Activated CD4-positive, alpha-beta T cell treated with anti-CD3 and anti-CD28 coated beads, Interleukin-10, Interleukin-2, amounts not matched to agents 100 ng/mL and 50 ng/mL, durations not matched to agents 16 hours and 8 hours (primary cell): ENCODE results near the gene ZNF417.
"Not testable (repeated sequence)": the region's sequence is repeated elsewhere in the genome, so short reads cannot be mapped to it uniquely, and the experiment has no call there.

Source experiments
- DNase-seq: peaks from one replicate; pipeline ENCODE4 v3.0.0-alpha.2; 2020

The ZNF417 gene

DNA sequence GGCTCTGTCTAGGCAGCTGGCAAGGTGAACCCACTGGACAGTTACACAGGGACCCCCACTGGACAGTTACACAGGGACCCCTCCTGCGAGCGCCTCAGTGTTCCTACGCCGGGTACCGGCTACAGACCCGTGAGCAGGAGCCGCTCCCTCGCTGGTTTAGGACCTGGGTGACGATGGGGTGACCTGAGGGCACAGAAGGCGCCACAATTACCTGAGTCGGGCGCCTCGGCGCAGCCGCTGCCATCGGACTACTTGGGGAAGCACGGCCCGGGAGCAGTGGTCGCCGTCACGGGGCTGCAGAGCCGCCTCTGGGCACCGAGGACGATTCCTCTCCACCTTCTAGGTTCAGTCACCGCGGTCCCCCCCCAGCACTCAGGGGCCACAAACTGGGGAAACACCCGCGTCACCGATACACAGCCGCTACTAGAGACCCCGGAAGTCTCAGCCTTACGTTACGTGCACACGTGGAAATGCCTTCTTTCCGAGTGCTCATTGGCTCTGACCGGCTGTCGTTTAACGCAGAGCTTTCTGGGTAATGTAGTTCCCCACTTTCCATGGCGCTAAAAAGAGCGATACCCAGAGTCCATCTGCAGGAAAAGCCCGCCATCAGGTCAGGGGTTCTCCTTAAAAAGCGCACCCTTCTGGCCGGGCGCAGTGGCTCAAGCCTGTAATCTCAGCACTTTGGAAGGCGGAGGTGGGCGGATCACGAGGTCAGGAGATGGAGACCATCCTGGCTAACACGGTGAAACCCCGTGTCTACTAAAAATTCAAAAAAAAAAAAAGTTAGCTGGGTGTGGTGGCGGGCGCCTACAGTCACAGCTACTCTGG, at the start of gene ZNF417:
Gene ZNF417, minus strand, starts transcription at position 425 of the 828 bp plus-strand sequence. Its CDS starts 181 bp downstream, at position 244.
- DNase-seq: peak; percentile 94

DNA sequence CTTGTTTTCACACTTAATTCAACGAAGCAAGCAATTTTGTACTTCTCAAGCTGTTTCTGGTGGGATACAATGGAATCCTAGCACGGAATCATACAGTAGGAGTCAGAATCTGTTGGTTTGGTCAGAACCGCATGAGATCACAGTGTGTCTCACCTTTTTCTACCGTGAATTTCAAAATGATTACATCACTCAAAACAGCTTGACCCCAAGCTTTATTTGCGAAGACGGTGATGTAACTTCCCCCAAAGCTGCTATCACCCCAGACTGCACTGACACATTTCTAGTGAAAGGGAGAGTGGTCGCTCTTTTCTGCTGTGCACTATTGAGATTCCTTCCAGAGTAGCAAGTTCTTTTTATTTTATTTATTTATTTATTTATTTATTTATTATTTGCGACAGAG, 48.4 kb upstream of the ZNF417 start:
- no peak for DNase-seq

DNA sequence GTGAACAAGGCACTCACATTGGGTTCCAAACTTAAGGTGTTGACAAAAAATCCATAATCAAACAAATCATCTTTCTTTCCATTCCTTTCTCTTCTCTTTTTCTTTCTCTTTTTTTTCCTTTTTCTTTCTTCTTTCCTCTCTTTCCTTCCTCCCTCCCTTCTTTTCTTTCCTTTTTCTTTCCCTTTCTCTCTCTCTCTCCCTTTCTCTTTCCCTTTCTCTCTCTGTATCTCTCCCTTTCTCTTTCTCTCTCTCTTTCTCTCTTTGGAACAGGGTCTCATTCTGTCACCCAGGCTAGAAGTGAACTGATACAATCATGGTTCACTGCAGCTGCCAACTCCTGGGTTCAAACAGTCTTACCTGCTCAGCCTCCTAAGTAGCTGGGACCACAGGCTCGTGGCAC, 45.4 kb upstream of the ZNF417 start:
- no peak for DNase-seq

DNA sequence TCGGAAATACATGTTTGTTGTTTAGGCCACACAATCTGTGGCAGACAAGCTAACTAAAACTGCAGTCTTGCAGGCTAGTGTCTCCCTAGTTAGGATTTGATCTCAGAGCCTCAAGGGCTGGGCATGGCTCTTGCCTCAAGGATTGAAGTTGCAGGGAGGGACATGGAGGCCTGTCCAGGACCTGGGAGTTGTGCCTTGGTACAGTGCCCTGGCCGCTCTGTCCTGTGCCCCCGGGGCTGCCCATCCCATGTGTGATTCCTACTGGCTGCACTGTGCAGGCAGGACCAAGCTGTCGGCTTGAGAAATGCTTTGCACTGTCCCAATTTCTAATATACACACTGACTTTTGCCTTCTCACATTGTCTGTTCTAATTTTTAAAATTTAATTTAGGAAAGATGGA, 38.6 kb upstream of the ZNF417 start:
- DNase-seq: no peak

DNA sequence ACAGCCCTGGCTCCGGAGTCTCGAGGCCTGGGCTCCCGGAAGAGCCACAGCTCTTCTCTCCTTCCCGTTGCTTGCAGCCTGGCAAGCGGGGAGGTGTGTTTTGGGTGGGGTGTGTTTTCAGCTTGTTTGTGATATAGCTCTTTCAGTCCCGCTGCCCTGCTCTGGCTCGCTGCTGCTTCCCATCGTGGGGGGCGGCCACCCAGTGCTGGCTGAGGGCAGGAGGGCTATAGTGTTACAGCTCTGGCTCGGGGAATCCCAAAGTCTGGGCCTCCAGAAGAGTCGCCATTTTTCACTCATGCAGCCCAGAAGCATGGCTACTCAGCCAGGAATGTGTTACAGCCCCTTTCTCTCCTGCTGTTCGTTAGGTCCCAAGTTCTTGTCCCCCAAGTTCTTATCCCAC, 33.3 kb upstream of the ZNF417 start:
- DNase-seq: no peak

DNA sequence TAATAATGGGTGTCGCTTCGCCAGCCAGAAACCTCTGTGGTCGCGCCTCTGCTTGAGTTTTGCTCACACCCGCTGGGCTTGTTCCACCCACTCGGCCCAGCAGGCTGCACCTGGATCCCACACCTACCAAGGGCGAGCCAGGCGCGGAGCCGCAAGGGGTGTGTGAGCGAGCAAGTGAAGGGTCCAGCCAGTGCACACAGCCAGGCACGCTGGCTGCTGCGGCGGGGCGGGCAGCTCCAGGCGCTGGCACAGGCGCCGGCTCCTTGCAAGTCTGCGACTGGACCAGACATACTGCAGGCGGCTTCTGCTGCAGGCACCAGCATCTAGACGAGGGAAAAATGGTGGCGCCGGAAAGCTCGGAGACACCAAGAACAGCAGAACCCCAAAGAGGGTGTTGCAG, 32.9 kb upstream of the ZNF417 start:
- no peak for DNase-seq

DNA sequence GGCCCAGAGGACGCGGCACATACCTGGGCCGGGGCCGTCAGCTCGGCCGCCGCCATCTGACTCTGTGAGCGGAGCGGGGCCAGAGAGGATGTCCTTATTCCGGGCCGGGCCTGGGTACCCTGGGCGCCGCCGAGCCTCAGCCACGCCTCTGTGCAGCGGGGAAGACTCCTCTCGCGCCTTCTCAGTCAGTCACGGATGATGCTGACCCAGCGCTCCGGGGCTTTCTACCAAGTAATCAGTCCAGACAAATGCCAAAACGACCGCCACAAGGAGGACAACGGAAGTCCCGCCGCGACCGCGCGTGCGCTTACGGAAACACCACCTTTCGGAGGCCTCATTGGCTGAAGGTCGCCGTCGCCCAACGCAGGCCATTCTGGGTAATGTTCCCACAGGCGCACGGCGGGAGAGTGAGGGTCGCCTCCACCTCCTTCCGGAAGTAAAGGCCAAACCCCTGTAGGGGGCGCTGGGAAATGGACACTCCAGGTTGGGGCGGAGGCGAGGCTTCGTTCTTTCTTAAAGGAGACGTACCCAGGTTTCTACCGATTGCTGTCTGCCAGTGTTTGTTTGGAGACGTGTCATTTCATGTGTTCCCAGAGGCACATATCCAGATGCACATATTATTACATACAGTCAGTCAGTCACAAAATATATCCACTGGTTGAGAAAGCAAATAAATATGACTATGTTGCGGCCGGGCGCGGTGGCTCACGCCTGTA, 31.2 kb upstream of the ZNF417 start, which contains the start of gene ZNF256:
Gene ZNF256, minus strand, starts transcription at position 288 of the 716 bp plus-strand sequence. Its CDS starts 232 bp downstream, at position 56.
- peak; percentile 93 for DNase-seq

DNA sequence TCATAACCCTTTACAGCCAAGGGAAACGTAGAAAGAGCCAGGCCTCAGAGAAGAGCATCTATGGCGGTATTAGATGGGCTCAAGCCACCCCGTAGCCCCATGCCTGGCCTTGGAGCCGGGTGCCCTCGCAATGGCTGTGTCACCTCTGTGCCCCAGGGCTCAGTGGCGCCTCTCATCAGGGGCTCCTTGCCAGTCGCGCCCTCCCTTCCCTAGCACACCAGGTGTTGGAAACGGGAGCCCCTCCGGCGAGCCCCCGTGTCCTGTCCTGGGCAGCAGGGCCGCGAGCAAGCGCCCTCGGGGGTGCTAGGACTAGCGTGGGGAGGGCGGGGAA, 30.7 kb upstream of the ZNF417 start:
- DNase-seq: no peak

DNA sequence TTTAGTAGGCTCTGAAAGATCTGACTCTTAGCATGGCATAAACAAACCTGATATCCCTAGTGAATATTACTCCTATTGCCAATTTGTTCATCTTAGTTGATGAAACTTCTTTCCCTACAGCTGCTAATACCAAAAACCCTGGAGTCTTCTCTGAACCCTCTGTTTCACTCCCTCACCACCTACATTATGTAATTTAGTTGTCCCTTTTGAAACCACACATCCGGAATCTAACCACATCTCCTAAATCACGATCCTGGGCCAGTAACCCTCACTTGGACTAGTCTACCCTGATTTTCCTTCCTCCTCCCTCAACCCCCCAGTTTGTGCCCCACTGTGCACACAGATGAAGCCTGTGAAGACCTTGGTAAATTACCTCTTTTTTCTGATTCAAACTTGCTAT, 29.9 kb upstream of the ZNF417 start:
- no peak for DNase-seq

DNA sequence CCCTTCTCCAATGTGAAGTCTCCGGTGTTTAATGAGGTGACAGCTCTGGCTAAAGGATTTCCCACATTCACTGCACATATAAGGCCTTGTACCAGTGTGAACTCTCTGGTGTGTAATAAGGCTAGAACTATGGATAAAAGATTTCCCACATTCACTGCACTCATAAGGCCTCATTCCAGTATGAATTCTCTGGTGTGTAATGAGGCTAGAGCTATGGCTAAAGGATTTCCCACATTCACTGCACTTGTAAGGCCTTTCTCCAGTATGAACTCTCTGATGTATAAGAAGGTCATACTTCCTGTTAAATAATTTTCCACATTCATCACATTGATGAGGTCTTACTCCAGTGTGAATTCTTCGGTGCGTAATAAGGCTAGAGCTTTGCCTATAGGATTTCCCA, 25.2 kb upstream of the ZNF417 start:
- DNase-seq: no peak

DNA sequence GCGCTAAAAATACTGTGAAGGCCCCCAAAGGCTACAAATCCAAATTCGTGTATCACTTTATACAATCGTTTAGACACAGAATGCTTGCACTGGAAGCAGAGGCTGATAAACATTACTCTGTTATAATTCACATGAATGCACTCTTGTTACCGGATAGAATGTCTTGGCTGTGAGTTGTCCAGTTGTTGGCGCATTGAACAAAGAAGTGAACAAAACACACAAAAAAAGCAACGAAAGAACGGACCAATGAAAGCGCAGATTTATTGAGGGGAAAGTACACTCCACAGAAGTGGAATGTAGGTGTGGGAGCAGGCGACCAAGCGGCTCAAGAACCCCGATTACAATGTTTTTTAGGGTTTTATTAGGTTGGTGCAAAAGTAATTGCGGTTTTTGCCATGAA, 19.3 kb upstream of the ZNF417 start:
- DNase-seq: no peak

DNA sequence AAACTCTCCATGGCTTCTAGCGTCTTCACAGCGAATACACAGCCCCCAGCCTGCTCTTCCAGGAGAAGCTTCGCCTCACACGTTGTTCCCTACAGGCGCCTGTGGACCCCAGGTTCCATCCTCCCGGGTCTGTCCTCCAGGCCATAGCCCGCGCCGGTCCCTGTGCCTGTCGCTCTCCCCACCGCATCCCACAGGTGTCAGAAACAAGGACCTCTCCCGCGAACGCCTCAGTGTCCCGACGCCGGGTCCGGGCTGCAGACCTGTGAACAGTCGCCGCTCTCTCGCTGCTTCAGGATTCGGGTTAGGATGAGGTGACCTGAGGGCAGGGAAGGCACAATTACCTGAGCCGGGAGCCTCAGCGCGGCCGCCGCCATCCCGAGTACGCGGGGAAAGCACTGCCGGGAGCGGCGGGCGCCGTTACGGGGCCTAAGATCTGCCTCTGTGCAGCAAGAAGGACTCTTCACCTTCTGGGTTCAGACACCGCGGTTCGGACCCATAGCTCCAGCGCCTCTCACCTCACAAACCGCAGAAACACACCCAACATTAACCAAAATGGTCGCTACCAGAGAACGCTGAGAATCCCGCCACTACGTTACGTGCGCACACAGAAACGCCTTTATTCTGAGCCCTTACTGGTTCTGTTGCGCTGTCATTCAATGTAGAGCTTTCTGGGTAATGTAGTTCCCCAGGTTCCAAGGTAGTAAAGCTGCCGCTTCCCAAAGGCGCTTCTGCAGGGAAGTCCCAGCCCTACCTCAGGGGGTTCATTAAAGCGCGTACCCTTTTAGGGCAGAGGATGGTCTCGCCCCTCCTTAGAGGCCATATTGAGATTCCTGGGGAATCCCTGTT, 18.7 kb upstream of the ZNF417 start, which contains the start of gene ZNF418:
Gene ZNF418, minus strand, starts transcription at position 583 of the 846 bp plus-strand sequence. CDS start 1,580 bp downstream, outside the sequence.
- peak; percentile 55 for DNase-seq

DNA sequence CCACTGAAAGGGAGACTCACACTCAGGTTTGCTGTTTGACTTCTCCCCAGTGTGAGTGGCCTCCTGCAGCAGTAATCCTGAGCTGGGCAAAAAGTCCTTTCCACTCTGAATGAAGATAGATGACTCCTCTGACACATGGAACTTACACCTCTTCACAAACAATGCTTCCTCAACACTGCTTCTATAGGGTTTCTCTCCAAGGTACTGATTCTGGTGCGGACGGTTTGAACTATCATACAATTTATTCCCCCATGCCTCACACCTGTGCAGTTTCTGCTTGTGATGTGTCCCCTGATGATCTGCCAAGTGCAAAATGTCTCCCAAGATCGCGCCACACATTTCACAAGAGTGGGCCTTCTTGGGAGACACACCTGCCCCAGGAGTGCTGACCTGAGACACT, 11.2 kb upstream of the ZNF417 start:
- DNase-seq: no peak

DNA sequence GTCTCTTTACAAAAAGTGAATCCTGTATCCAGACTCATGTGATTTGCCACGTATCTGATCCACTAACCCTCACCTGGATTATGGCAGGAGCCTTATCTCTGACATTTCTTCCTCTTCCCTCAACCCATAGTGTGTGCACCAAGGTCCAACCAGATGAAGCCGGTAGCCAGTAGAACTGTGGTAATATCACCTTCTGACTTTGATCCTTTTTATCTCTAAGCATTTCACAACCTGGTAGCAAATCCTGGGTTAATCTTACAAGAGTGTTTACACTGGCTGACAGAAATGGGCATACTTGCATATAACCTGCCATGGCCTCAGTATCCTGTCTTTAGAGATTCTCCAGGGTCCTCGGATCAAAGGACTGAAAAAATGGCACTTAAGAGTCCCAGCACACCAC, 1.9 kb downstream of the ZNF417 start:
- no peak for DNase-seq

DNA sequence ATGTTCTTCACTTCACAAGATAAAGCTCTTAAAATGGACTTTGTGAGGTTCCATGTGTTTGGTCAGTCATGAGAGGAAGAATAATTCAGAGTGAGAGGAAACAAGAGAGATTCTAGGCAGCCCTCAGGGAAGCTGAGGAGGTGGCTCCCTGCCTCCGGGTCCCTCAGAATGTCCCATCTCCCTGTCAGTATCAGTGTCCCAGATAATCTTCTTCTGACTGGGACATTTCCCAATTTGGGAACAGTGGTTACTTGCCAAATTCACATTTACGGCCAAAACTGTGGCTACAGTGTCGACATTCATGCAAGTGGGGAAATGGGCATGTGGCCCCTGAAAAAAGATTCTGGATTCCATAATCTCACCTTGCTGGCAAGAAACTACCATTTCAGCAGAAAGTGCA, 9.0 kb downstream of the ZNF417 start:
- no peak for DNase-seq

DNA sequence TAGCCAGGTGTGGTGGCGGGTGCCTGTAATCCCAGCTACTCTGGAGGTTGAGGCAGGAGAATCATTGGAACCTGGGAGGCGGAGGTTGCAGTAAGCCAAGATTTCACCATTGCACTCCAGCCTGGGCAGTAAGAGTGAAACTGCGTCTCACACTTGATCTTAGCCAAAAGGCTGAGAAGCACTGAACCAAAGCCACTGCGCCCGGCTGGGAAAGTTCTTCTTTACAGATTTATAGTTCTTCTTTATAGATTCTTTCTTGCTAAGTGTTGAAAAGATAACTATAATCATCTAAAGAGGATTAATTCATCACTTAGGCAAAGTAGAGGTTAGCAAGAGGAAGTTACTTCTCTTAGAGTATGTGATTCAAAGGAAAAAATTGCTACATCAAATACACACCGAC, 11.1 kb downstream of the ZNF417 start:
- no peak for DNase-seq

DNA sequence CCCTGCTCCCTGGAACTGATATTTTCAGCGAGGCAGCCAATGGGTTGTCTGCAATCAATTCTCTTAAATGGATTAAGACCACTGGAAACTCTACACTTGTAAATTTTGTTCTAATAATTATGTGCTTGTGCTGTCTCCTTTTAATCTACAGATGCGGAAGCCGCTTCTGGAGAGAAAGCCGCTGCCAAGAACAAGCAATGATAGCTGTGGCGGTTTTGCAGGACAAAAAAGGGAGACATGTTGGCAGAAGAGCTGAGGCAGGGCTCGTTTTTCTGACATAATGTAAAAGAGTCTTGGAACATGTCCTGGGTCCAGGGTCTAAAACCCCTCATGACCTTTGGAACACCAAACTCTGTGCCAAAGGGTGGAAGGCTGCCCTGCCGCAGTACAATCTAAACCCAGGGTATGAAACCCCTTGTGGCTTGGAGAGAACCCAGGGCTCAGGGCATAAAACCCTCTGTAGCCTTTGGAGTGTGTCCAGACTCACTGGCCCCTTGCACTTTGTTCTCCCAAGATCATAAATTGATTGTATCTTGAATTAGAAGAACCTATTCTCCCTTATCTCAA, 12.7 kb downstream of the ZNF417 start:
- no peak for DNase-seq

DNA sequence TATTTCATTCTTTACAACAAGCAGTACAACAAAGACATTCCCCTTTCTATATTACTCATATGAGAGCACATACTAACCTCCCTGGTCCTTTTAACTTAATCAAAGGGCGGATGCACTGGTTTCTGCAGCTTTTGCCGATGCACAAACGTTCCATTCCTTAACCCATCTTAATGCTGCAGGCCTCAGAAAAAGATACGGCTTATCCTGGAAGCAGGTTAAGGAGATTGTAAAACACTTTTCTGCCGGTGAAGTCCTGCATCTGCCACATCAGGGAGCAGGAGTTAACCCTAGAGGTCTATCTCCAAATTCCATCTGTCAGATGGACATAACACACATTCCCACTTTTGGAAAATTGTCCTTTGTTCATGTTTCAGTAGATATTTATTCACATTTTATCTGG, 16.1 kb downstream of the ZNF417 start:
- no peak for DNase-seq

DNA sequence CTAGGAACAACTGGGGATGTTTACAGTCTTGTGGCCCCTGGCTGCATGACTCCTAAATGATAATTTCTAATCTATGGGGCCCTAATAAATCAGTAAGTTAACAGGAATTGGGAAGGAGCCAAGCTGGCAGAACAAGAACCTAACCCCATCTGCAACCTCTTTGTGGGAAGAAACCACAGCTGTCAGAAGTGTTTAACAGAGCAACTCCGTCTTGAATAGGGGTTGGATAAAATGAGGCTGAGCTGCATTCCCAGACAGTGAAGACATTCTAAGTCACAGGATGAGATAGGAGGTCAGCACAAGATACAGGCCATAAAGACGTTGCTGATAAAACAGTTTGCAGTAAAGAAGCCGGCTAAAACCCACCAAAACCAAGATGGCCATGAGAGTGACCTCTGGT, 25.7 kb downstream of the ZNF417 start:
- DNase-seq: not testable (repeated sequence)

DNA sequence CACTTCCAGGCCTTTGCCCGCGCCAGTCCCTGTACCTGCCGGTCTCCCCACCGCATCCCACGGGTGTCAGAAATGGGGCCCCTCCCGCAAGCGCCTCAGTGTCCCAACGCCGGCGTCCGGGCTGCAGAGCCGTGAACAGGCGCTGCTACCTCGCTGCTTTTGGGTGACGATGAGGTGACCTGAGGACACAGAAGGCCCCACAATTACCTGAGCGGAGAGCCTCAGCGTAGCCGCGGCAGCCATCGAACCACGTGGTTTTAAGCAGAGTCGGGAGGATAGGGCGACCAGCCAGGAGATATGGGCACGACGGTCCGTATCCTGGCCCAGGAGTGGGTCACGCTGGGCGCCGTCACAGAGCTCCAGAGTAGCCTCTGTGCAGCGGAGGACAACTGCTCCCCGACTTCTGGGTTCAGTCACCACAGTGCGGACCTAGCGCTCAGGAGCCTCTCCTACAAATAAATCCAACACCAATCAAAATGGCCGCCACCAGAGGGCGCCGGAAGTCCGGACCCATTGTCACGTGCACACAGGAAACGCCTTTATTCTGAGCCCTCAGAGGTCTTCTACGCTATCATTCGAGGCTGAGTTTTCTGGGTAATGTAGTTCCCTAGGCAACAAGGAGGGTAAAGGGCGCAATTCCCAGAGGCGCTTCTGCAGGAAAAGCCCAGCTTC, 27.7 kb downstream of the ZNF417 start, which contains the start of gene ZNF814:
Gene ZNF814, minus strand, starts transcription at position 478 of the 672 bp plus-strand sequence. Its CDS starts 235 bp downstream, at position 243.
- peak; percentile 83 for DNase-seq

DNA sequence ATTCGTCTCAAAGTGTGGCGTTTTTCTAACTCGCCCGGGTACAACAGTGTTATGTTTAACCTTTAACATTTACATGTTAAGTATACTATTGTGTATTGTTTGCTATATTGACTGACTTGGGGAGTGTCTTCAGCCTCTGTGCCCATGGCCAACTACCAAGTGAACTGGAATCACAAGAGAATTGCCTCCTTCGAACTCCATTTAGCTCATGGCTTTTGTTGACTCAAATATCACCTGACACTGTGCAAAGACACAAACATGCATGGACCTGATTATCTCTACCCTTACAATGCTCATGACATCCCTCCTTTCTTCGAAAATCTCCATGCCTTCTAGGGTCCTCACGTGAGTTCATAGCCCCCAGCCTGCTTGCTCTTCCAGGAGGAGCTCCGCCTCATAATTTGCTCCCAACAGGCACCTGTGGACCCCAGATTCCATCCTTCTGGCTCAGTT, 28.3 kb downstream of the ZNF417 start:
- no peak for DNase-seq
